DND-41 (cell line): ENCODE measurements around the gene CREB3L2.
"Not testable (repeated sequence)": the region's sequence is repeated elsewhere in the genome, so short reads cannot be mapped to it uniquely, and the experiment has no call there.

ENCODE experiments used
- ATAC-seq: fragments of 200-7000 bp; cut with Tn5 transposase; 3 replicates; pipeline ENCODE4 v1.9.1; 2021; ENCODE audit warnings: low read depth; ENCODE audit not compliant: insufficient read depth
- DNase-seq: peaks from one replicate; pipeline ENCODE4 v3.0.0-alpha.2; 2020
- H2AFZ ChIP-seq: 2 replicates; pipeline ENCODE4 v1.6.0; 2012; ENCODE audit warnings: low read depth, low read length
- H3K27ac ChIP-seq: 2 replicates; pipeline ENCODE4 v1.5.1; 2012; ENCODE audit warnings: low read length, inconsistent platforms
- H3K27me3 ChIP-seq: fragments of 200-600 bp; sonication (generic); 2 replicates; pipeline ENCODE4 v1.6.0; 2012; ENCODE audit warnings: low read length, mild to moderate bottlenecking, inconsistent platforms; ENCODE audit not compliant: insufficient read depth, poor library complexity
- H3K36me3 ChIP-seq: 2 replicates; pipeline ENCODE4 v1.5.1; 2012; ENCODE audit warnings: low read length, inconsistent platforms; ENCODE audit not compliant: insufficient read depth
- H3K4me1 ChIP-seq: 2 replicates; pipeline ENCODE4 v1.5.1; 2012; ENCODE audit warnings: mild to moderate bottlenecking, low read length; ENCODE audit not compliant: insufficient read depth
- H3K4me2 ChIP-seq: 2 replicates; pipeline ENCODE4 v1.6.0; 2012; ENCODE audit warnings: mild to moderate bottlenecking, moderate library complexity, low read length, inconsistent platforms; ENCODE audit not compliant: insufficient read depth
- H3K4me3 ChIP-seq, 2 experiments: fragments of 200-600 bp in 1 of 2; shearing (Covaris generic) in 1 of 2; 2 replicates each; pipeline ENCODE4 v1.5.1; 2012 to 2016; ENCODE audit warnings: inconsistent platforms in 2 of 2, low read length in 2 of 2, mild to moderate bottlenecking in 2 of 2, low read depth in 1 of 2, moderate library complexity in 1 of 2
- H3K79me2 ChIP-seq: 2 replicates; pipeline ENCODE4 v1.6.0; 2012; ENCODE audit warnings: low read length, inconsistent platforms; ENCODE audit not compliant: insufficient read depth
- H3K9ac ChIP-seq: 2 replicates; pipeline ENCODE4 v1.6.0; 2012; ENCODE audit warnings: low read depth, mild to moderate bottlenecking, inconsistent platforms, low read length, moderate library complexity
- H3K9me3 ChIP-seq: 2 replicates; pipeline ENCODE4 v1.5.1; 2012; ENCODE audit warnings: low read length, moderate library complexity, mild to moderate bottlenecking, inconsistent platforms; ENCODE audit not compliant: insufficient read depth, severe bottlenecking
- H4K20me1 ChIP-seq: 2 replicates; pipeline ENCODE4 v1.6.0; 2012; ENCODE audit warnings: low read length; ENCODE audit not compliant: insufficient read depth
- EZH2 ChIP-seq: IDR thresholded peaks from 3 replicates; pipeline ENCODE4 v1.6.1; 2012; ENCODE audit warnings: borderline replicate concordance, low read depth, mild to moderate bottlenecking, moderate library complexity, low read length, inconsistent platforms; ENCODE audit not compliant: severe bottlenecking
- TF ChIP-seq, protein P1 (sequence below): IDR thresholded peaks from 2 replicates; pipeline ENCODE4 v1.5.1; 2012; ENCODE audit warnings: borderline replicate concordance, low read length, moderate library complexity, mild to moderate bottlenecking; ENCODE audit not compliant: poor library complexity, severe bottlenecking; ENCODE audit errors: extremely low read depth

CREB3L2 gene

GRCh38 chr7:137832382-137832781, 169.5 kb downstream of the CREB3L2 start:
- no peaks in the 10 kb centered on the region for H3K4me1 ChIP-seq
- H3K4me2 ChIP-seq, result no peak overlapping the region
- DNase-seq, result no peak
- no peak for ATAC-seq
- H3K79me2 ChIP-seq, result no peaks in the 10 kb centered on the region
- H3K27ac ChIP-seq, result no peak overlapping the region
- no peaks in the 10 kb centered on the region for H3K36me3 ChIP-seq
- H3K4me3 ChIP-seq, result no peak overlapping the region
- no peaks in the 10 kb centered on the region for H4K20me1 ChIP-seq
- no peak overlapping the region for H3K9ac ChIP-seq
- peaks cover 10% of the 10 kb centered on the region for H3K9me3 ChIP-seq
- H3K27me3 ChIP-seq, result no peaks in the 10 kb centered on the region
- H2AFZ ChIP-seq, result no peak overlapping the region
- TF ChIP-seq, protein P1, sequence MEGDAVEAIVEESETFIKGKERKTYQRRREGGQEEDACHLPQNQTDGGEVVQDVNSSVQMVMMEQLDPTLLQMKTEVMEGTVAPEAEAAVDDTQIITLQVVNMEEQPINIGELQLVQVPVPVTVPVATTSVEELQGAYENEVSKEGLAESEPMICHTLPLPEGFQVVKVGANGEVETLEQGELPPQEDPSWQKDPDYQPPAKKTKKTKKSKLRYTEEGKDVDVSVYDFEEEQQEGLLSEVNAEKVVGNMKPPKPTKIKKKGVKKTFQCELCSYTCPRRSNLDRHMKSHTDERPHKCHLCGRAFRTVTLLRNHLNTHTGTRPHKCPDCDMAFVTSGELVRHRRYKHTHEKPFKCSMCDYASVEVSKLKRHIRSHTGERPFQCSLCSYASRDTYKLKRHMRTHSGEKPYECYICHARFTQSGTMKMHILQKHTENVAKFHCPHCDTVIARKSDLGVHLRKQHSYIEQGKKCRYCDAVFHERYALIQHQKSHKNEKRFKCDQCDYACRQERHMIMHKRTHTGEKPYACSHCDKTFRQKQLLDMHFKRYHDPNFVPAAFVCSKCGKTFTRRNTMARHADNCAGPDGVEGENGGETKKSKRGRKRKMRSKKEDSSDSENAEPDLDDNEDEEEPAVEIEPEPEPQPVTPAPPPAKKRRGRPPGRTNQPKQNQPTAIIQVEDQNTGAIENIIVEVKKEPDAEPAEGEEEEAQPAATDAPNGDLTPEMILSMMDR, result no peak
- TF ChIP-seq EZH2, result no peak

GRCh38 chr7:137831555-137831954, 170.3 kb downstream of the CREB3L2 start:
- not testable (repeated sequence) for H3K4me1 ChIP-seq, H4K20me1 ChIP-seq, H3K4me2 ChIP-seq, H3K9ac ChIP-seq, ATAC-seq, H3K27ac ChIP-seq, H3K36me3 ChIP-seq, H3K27me3 ChIP-seq, DNase-seq, H3K4me3 ChIP-seq, H3K79me2 ChIP-seq, H2AFZ ChIP-seq
- peaks cover 10% of the 10 kb centered on the region for H3K9me3 ChIP-seq

- H3K4me2 ChIP-seq, result no peak overlapping the region
- H3K36me3 ChIP-seq, result no peaks in the 10 kb centered on the region
- ATAC-seq (no peak), DNase-seq (no peak)
- H2AFZ ChIP-seq, result no peak overlapping the region
- no peaks in the 10 kb centered on the region for H4K20me1 ChIP-seq
- no peak overlapping the region for H3K4me3 ChIP-seq
- no peaks in the 10 kb centered on the region for H3K4me1 ChIP-seq
- H3K27me3 ChIP-seq, result no peaks in the 10 kb centered on the region
- no peak overlapping the region for H3K9ac ChIP-seq
- TF ChIP-seq, protein P1, result no peak
- no peak for TF ChIP-seq EZH2
- H3K79me2 ChIP-seq, result no peaks in the 10 kb centered on the region
- no peak overlapping the region for H3K27ac ChIP-seq
- H3K9me3 ChIP-seq, result peaks cover 10% of the 10 kb centered on the region
These were observed 172.4 kb downstream of the CREB3L2 start for GRCh38 chr7:137829337-137829992.

- no peaks in the 10 kb centered on the region for H3K79me2 ChIP-seq
- H3K4me2 ChIP-seq, result no peak overlapping the region
- DNase-seq, result no peak
These were observed 173.4 kb downstream of the CREB3L2 start for GRCh38 chr7:137828456-137828855.

More at GRCh38 chr7:137828456-137828855, 173.4 kb downstream of the CREB3L2 start:
- Histone ChIP-seq H3K27me3 (no peaks in the 10 kb centered on the region), H4K20me1 (no peaks in the 10 kb centered on the region), H3K9me3 (peaks cover 8% of the 10 kb centered on the region), H3K4me3 (no peak overlapping the region), H3K36me3 (no peaks in the 10 kb centered on the region), H3K27ac (no peak overlapping the region), H3K4me1 (no peaks in the 10 kb centered on the region), H2AFZ (no peak overlapping the region), H3K9ac (no peak overlapping the region)
- no peak for ATAC-seq
- no peak for TF ChIP-seq EZH2
- TF ChIP-seq, protein P1, result no peak
